Tibial nerve (tissue), 4 donors: ENCODE data around the gene FRAS1. TPM values are rescaled to one million over a fixed set of nuclear protein-coding genes. Genes with fewer than 3 reads are reported as not detected.

Experiments
- DNase-seq, 2 donors: peaks; one replicate each; pipeline ENCODE4 v3.0.0-alpha.2; 2019; ENCODE audit warnings: low spot score in 2 of 2
- H3K27ac ChIP-seq, 4 donors: fragments of 200-600 bp; sonication (generic) in 3 of 4; one replicate each; pipeline ENCODE4 v1.5.1; 2017 to 2019; ENCODE audit warnings: mild to moderate bottlenecking in 1 of 4
- H3K27me3 ChIP-seq, 2 donors: fragments of 200-600 bp; sonication (generic) in 1 of 2; one replicate each; pipeline versions ENCODE4 v1.5.1 to v1.6.0; 2017 to 2019
- H3K36me3 ChIP-seq, 3 donors: fragments of 200-600 bp; sonication (generic); one replicate each; pipeline ENCODE4 v1.5.1; 2018 to 2019
- H3K4me1 ChIP-seq, 4 donors: fragments of 200-600 bp; sonication (generic) in 3 of 4; one replicate each; pipeline ENCODE4 v1.5.1; 2017 to 2019
- H3K4me3 ChIP-seq, 4 donors: fragments of 200-600 bp; sonication (generic) in 3 of 4; one replicate each; pipeline ENCODE4 v1.5.1; 2017 to 2019; ENCODE audit warnings: mild to moderate bottlenecking in 1 of 4, moderate library complexity in 1 of 4
- H3K9me3 ChIP-seq, 4 donors: fragments of 200-600 bp; sonication (generic) in 3 of 4; one replicate each; pipeline ENCODE4 v1.5.1; 2017 to 2019
- CTCF ChIP-seq, 5 experiments: fragments of 200-600 bp in 3 of 5; fragments of 450-650 bp in 2 of 5; sonication (generic) in 3 of 5; IDR thresholded peaks; one replicate each; pipeline ENCODE4 v1.5.1; 2016 to 2019; ENCODE audit warnings: antibody characterized with exemption in 5 of 5, mild to moderate bottlenecking in 3 of 5, moderate library complexity in 2 of 5
- EP300 ChIP-seq, 2 donors: sonication (generic); formaldehyde crosslinking; IDR thresholded peaks; one replicate each; pipeline ENCODE4 v1.6.1; 2017; ENCODE audit warnings: antibody characterized with exemption in 2 of 2, mild to moderate bottlenecking in 1 of 2
- POLR2A ChIP-seq, 2 donors: fragments of 450-650 bp; IDR thresholded peaks; one replicate each; pipeline ENCODE4 v1.6.1; 2017; ENCODE audit warnings: antibody characterized with exemption in 2 of 2, mild to moderate bottlenecking in 2 of 2, moderate library complexity in 2 of 2
- WGBS, 2 donors: methylation state at CpG; one replicate each; pipeline ENCODE4 v1.1.5; 2018; 5-methylcytosine and 5-hydroxymethylcytosine counted together
- total RNA-seq, 4 donors: library from RNA; depleted of rRNA; stranded (reverse); fragments of >200 nt; gene quantifications; one replicate each; pipeline ENCODE4 v1.1.0, GENCODE V29; 2016

The FRAS1 gene
- total RNA-seq, 4 donors from 2014 or later, result 3.9 to 6.6 (median 5.1) TPM

DNA sequence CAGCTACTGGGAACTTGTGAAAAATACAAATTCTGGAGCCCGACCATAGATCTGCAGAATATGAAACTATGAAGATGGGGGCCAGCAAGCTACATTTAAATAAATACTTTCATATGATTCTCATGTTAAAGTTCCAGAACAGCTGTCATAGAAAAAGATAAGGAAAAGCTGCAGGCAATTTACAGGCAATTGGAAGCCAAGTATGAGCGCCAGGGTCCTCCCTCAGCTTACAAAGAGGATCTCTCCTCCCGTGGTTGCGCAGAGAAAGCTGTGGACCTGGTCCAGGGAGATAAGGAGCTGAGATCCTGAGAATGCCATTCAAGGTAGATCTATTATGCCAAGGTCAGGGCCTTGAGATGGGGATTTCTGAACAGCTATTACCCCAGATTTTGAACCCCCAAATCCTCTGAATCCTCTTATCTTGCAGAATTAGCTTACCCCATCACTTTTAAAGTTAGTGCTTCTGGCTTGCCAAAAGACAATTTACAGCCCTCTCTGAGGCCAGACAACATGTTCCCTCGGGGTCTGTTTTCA lies 25.6 kb upstream of the FRAS1 start:
- H3K27ac ChIP-seq, result no peak overlapping the region
- H3K36me3 ChIP-seq, result no peaks in the 10 kb centered on the region
- H3K4me3 ChIP-seq, result no peak overlapping the region
- H3K4me1 ChIP-seq, result no peaks in the 10 kb centered on the region
- no peak for DNase-seq
- H3K27me3 ChIP-seq, result no peaks in the 10 kb centered on the region
- TF ChIP-seq CTCF (IDR thresholded peaks at IDR 0.05) (no peak), EP300 (IDR thresholded peaks at IDR 0.05) (no peak), POLR2A (IDR thresholded peaks at IDR 0.05) (no peak)
- 79 to 86% methylated on average over 5 of the region's 5 CpGs for WGBS, 2 donors
- H3K9me3 ChIP-seq, result no peaks in the 10 kb centered on the region

DNA sequence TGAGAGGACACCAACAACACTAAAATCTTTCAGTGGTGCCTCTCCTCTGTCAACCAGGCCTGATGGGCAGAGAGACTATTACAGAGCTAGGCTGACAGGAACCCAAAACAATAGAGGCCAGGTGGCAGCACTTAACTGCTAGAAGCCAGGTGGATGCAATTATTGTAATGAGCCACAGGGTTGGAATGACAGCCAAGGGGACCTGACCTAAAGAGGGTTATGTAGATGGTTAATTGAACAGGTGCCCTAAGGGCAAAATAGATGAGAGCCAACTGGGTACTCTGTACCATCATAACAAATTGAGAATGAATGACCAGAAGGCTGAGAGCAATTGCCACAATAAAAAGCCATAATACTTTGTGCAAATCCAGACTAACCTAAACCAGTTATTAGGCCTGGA lies 24.7 kb upstream of the FRAS1 start:
- DNase-seq, result no peak
- H3K4me1 ChIP-seq, result no peaks in the 10 kb centered on the region
- TF ChIP-seq EP300 (IDR thresholded peaks at IDR 0.05), result no peak
- no peak for TF ChIP-seq CTCF (IDR thresholded peaks at IDR 0.05)
- no peak for TF ChIP-seq POLR2A (IDR thresholded peaks at IDR 0.05)
- H3K4me3 ChIP-seq, result no peak overlapping the region
- no peaks in the 10 kb centered on the region for H3K27me3 ChIP-seq
- H3K27ac ChIP-seq, result no peak overlapping the region
- H3K9me3 ChIP-seq, result no peaks in the 10 kb centered on the region
- no peaks in the 10 kb centered on the region for H3K36me3 ChIP-seq

- H3K4me1 ChIP-seq, result no peaks in the 10 kb centered on the region
- no peak overlapping the region for H3K4me3 ChIP-seq
- H3K27me3 ChIP-seq, result no peaks in the 10 kb centered on the region
- H3K36me3 ChIP-seq, result no peaks in the 10 kb centered on the region
- H3K27ac ChIP-seq, result no peak overlapping the region
- no peaks in the 10 kb centered on the region for H3K9me3 ChIP-seq
- DNase-seq, result no peak
- WGBS, 2 donors, result 75 to 83% methylated on average over 1 of the region's 1 CpG
- TF ChIP-seq EP300 (IDR thresholded peaks at IDR 0.05) (no peak), POLR2A (IDR thresholded peaks at IDR 0.05) (no peak), CTCF (IDR thresholded peaks at IDR 0.05) (no peak)
Observed at GRCh38 chr4:78032929-78033328, 24.2 kb upstream of the FRAS1 start.

- Histone ChIP-seq H3K9me3 (no peaks in the 10 kb centered on the region), H3K4me3 (no peak overlapping the region), H3K27me3 (no peaks in the 10 kb centered on the region)
Observed at GRCh38 chr4:78033861-78034260, 23.3 kb upstream of the FRAS1 start.

DNA sequence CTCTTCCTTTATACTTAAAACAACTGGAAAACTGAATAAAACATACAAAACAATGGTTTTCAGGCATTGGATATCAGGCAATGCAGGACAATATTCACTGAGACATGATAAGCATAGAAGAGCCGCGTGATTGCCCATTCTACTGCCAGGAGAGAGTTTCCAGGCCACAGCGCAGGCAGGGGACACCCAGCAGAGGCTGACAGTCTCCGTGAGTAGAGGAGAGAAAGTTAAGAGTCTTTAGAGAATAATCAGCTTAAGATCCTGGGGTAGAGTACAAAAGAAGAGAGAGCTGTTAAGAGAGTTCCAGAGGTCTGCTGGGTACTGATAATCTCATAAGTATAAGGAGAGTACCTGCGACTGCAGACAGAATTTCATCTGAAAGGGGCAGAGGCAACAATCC lies 18.4 kb upstream of the FRAS1 start:
- Histone ChIP-seq H3K4me3 (no peak overlapping the region), H3K27ac (no peak overlapping the region), H3K36me3 (no peaks in the 10 kb centered on the region), H3K27me3 (no peaks in the 10 kb centered on the region), H3K4me1 (no peaks in the 10 kb centered on the region), H3K9me3 (no peaks in the 10 kb centered on the region)
- TF ChIP-seq POLR2A (IDR thresholded peaks at IDR 0.05) (no peak), CTCF (IDR thresholded peaks at IDR 0.05) (no peak), EP300 (IDR thresholded peaks at IDR 0.05) (no peak)
- 86% methylated on average over 5 of the region's 5 CpGs for WGBS, 2 donors
- DNase-seq, result no peak

More at GRCh38 chr4:78033861-78034260, 23.3 kb upstream of the FRAS1 start:
- DNase-seq, result no peak
- Histone ChIP-seq H3K27ac (no peak overlapping the region), H3K4me1 (no peaks in the 10 kb centered on the region), H3K36me3 (no peaks in the 10 kb centered on the region)
- no peak for TF ChIP-seq EP300 (IDR thresholded peaks at IDR 0.05)
- TF ChIP-seq CTCF (IDR thresholded peaks at IDR 0.05), result no peak
- no peak for TF ChIP-seq POLR2A (IDR thresholded peaks at IDR 0.05)
